Measurements from ENCODE around the gene GMDS.

Gene GMDS

DNA sequence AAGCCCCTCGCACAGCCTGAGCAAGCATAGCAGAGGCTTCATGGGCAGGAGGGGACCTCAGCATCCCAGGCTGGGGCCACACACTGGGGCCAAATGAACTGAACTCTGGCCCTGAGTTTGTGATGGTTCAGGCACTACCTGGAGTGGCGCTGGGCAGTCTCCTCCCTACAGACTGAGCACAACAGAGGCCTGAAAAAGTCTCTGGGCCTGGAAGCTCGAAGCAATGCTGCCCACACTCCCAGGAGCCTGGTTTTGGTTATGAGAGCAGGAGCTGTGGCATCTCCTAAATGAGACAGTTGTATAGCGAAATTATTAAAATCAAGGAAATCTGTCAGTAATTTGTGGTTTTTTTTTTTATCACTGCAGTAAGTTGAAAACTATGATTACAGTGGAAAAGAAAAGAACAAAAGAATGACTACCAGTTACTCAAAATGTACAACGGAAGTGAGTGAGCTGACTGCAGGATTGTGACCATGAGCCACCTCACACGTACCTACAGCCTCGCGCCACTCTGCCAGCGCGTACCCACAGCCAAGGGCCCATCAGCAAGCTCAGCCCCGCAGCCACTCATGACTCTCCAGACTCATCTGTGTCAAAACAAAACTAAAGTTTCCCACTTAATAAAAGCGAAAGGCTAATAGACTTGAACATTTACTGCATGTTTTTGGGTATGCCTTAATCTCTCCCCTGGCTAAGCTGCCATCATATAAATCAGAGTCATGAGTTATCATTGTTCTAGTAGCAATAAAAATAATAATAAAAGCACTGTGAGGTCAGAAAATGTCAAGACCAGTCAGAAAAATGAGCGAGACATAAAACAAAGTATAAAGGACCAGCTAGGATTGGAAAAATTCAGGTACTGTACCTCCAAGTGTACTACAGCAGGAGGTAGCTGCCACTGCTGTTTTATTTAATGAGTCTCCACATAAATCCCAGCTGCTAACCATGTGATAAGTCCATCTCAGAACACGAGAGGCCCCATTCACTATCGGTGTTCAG lies 458.7 kb downstream of the GMDS start:
- TF ChIP-seq, protein P1, sequence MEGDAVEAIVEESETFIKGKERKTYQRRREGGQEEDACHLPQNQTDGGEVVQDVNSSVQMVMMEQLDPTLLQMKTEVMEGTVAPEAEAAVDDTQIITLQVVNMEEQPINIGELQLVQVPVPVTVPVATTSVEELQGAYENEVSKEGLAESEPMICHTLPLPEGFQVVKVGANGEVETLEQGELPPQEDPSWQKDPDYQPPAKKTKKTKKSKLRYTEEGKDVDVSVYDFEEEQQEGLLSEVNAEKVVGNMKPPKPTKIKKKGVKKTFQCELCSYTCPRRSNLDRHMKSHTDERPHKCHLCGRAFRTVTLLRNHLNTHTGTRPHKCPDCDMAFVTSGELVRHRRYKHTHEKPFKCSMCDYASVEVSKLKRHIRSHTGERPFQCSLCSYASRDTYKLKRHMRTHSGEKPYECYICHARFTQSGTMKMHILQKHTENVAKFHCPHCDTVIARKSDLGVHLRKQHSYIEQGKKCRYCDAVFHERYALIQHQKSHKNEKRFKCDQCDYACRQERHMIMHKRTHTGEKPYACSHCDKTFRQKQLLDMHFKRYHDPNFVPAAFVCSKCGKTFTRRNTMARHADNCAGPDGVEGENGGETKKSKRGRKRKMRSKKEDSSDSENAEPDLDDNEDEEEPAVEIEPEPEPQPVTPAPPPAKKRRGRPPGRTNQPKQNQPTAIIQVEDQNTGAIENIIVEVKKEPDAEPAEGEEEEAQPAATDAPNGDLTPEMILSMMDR (IDR thresholded peaks at IDR 0.05; ENCODE audit: low read depth, low read length), result no peak
- DNase-seq (ENCODE audit: extremely low read depth, low read depth), result no peak

DNA sequence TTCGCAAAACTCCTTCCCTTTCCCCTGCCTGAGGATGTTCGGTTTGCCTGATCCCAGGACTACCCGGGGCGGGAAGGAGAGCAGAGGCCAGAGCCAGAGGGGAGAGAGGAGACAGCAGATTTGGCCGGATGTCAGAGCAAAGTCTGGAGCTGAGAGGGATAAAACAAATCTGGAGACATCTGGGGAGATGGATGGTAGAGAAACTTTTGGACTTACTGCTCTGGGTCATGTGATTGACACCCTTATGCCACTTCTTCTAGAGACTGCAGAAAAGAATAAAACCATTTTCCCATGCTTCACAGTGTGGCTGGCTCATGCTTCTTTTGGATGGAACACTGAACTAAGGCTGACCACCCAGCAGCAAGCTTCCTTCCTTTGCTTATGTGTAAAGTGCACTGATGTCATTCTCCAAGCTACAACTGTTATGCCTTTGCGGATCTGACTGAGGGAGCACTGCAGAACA lies 461.0 kb downstream of the GMDS start:
- no peak for DNase-seq (ENCODE audit: extremely low read depth, low read depth)
- TF ChIP-seq, protein P1 (IDR thresholded peaks at IDR 0.05; ENCODE audit: low read depth, low read length), result no peak

DNA sequence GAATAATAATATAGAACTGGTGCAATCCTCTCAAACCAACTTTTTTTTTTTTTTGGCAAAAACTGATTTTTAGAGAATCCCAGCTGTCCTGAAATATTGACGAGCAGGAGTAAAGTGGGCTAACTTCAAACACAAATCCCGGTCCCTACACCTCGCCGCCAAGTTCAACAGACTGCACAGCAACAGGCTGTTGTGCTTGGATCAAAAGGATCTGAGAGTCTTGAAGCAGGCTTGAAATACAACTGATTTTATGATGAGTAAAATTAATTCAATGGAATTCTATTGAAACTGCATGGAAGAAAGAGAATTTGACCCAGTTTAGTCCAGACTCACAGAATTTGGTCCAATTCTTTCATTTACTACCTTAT lies 463.6 kb downstream of the GMDS start:
- TF ChIP-seq, protein P1 (IDR thresholded peaks at IDR 0.05; ENCODE audit: low read depth, low read length), result no peak

DNA sequence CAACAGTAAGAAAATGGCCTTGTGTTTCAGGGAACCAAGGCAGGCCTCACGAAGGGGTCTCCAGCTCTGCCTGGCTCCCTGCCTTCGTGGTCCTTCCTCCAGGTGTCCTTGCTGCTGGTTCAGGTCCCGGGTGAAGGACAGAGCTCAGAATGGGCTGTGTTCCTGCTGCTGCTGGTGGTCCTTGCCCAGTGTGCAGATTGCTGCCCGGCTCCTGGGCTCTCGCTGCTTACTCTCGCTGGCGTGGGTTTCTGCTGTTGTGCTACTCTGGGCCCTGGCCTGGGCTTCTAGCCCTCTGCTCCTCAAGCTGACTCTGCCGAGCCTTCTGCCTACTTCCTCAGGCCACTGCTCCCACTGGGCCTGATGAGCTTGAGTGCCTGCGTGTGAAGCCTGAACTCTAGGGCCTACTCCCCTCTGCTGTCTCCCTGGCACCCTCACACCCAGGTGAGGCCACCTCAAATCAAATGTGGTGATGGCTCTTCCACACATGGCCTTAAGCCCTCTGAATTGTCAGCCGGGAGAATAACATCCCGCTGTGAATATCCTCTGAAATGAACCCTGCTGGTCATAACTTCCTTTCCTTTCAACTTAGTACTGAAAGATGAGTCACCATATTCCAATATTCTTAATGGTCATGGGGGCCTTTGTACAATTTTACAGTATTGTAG lies 464.1 kb downstream of the GMDS start:
- DNase-seq (ENCODE audit: extremely low read depth, low read depth), result no peak

More for the DNA sequence above, 463.6 kb downstream of the GMDS start:
- DNase-seq (ENCODE audit: extremely low read depth, low read depth), result no peak

DNA sequence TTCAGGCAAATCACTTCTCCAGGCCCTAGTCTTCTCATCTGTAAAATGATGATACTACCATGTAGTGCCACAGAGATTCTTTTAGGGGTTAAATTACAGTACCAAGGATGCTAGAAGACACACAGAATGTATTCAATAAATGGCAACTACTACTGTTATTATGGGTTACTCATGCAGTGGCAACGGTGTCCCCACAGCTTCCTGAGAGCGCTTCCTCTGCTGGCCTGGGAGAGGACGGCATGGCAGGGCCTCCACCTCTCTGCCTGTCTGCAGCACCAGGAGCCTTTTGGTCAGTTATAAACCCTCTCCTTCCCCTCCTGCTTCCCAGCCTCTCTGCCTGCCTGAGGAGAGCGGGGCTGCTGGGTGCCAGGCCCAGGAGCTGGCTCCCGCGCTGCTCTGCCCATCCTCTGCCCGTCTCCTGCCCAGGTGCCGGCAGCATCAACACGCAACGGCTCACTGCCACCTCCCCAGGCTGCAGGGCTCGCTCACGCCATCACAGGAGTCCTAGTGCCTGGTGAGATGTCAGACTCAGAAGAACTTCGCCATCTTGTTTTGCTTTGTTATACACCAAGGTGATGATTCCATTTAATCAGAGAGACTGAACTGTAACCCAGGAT lies 465.0 kb downstream of the GMDS start:
- TF ChIP-seq, protein P1 (IDR thresholded peaks at IDR 0.05; ENCODE audit: low read depth, low read length), result no peak
- no peak for DNase-seq (ENCODE audit: extremely low read depth, low read depth)

More for the DNA sequence above, 464.1 kb downstream of the GMDS start:
- TF ChIP-seq, protein P1 (IDR thresholded peaks at IDR 0.05; ENCODE audit: low read depth, low read length), result no peak

DNA sequence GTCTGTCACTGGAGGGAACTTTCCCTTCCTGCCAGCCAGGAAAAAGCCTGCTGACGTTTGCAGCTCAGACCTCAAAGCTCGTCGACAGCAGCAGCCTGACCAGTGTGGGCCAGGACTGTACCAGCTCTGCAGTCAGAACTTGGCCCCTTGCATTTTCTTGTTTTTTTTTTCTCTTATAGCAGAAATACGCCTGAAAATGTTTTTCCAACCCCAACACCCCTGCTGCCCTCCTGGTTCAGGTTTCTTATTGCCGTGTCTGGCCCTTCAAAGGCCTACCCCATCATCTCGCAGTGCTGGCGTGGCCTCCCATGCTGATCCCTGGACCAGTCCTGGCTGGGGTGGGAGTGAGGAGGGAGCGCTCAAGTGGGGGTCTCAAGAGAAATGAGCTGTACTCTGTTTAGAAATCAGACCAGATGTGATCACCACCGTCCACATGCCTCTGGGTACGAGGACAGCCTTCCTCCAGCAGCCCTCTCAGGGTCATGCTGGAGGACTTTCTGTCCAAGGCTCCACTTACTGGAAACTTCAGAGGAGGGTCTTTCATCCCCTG lies 466.6 kb downstream of the GMDS start:
- no peak for DNase-seq (ENCODE audit: extremely low read depth, low read depth)
- TF ChIP-seq, protein P1 (IDR thresholded peaks at IDR 0.05; ENCODE audit: low read depth, low read length), result no peak

Data from AG09319 (cell line).